DOHH2 (cell line): Measurements from ENCODE around the gene TAGLN2.

Experiments
- H3F3A ChIP-seq: fragments of 200-600 bp; sonication (generic), shearing (Covaris generic); 2 replicates; pipeline ENCODE4 v1.6.0; 2016; ENCODE audit warnings: antibody characterized with exemption, mild to moderate bottlenecking; ENCODE audit not compliant: control insufficient read depth, insufficient read depth
- H3K27ac ChIP-seq: fragments of 200-600 bp; sonication (generic); 2 replicates; pipeline ENCODE4 v1.5.1; 2014; ENCODE audit warnings: low read depth, mild to moderate bottlenecking, low read length, moderate library complexity
- H3K27me3 ChIP-seq: fragments of 200-600 bp; sonication (generic); 2 replicates; pipeline ENCODE4 v1.6.1; 2014; ENCODE audit warnings: mild to moderate bottlenecking, low read length, mixed read lengths; ENCODE audit not compliant: control insufficient read depth
- H3K36me3 ChIP-seq: fragments of 200-600 bp; sonication (generic); 2 replicates; pipeline ENCODE4 v1.6.1; 2014; ENCODE audit warnings: mild to moderate bottlenecking, low read length, moderate library complexity, mixed read lengths; ENCODE audit not compliant: control insufficient read depth
- H3K4me1 ChIP-seq: fragments of 200-600 bp; sonication (generic); 2 replicates; pipeline ENCODE4 v1.6.1; 2014; ENCODE audit warnings: mild to moderate bottlenecking, low read length, mixed read lengths; ENCODE audit not compliant: control insufficient read depth
- H3K4me2 ChIP-seq: fragments of 200-600 bp; sonication (generic); 2 replicates; pipeline ENCODE4 v1.6.0; 2014; ENCODE audit warnings: mild to moderate bottlenecking, low read length, moderate library complexity
- H3K4me3 ChIP-seq: fragments of 200-600 bp; sonication (generic); 2 replicates; pipeline ENCODE4 v1.5.1; 2014; ENCODE audit warnings: mild to moderate bottlenecking, low read length, mixed read lengths
- H3K79me2 ChIP-seq: fragments of 200-600 bp; sonication (generic); 2 replicates; pipeline ENCODE4 v1.6.1; 2014; ENCODE audit warnings: mild to moderate bottlenecking, low read length, mixed read lengths; ENCODE audit not compliant: control insufficient read depth
- H3K9me2 ChIP-seq: fragments of 200-600 bp; sonication (generic); replicated peaks from 2 replicates; pipeline ENCODE4 v1.6.1; 2014; ENCODE audit warnings: mild to moderate bottlenecking, low read length, mixed read lengths; ENCODE audit not compliant: control insufficient read depth
- H3K9me3 ChIP-seq: fragments of 200-600 bp; sonication (generic); 2 replicates; pipeline ENCODE4 v1.6.1; 2014; ENCODE audit warnings: antibody characterized with exemption, low read length, mixed read lengths; ENCODE audit not compliant: control insufficient read depth, insufficient read depth
- H4K20me1 ChIP-seq: fragments of 200-600 bp; sonication (generic); 2 replicates; pipeline ENCODE4 v1.6.0; 2014; ENCODE audit warnings: low read depth, mild to moderate bottlenecking, antibody characterized with exemption, low read length, moderate library complexity; ENCODE audit not compliant: control insufficient read depth, insufficient read depth
- CTCF ChIP-seq: fragments of 200-600 bp; sonication (generic); IDR thresholded peaks from one replicate; pipeline ENCODE4 v1.5.1; 2014; ENCODE audit warnings: antibody characterized with exemption, mild to moderate bottlenecking, low read depth, low read length; ENCODE audit not compliant: poor library complexity, severe bottlenecking
- EZH2phosphoT487 ChIP-seq: fragments of 200-600 bp; sonication (generic); IDR thresholded peaks from 2 replicates; pipeline ENCODE4 v1.6.1; 2017; ENCODE audit warnings: borderline replicate concordance, mild to moderate bottlenecking, antibody characterized with exemption, low read length, moderate library complexity, mixed read lengths

Gene TAGLN2

GRCh38 chr1:159924791-159925718 is at the start of gene TAGLN2:
TAGLN2 (minus strand) TSS chr1:159925507; CDS start chr1:159920509, 4,998 bp downstream.
- H3K9me2 ChIP-seq: no peaks in the 10 kb centered on the region
- peaks cover 21% of the 10 kb centered on the region for H4K20me1 ChIP-seq
- H3K4me2 ChIP-seq: peak within 1 kb of the TSS; percentile 90
- H3K36me3 ChIP-seq: peaks cover 49% of the 10 kb centered on the region
- no peaks in the 10 kb centered on the region for H3K9me3 ChIP-seq
- H3K4me1 ChIP-seq: peaks cover 42% of the 10 kb centered on the region
- peak within 1 kb of the TSS; percentile 99 for H3K4me3 ChIP-seq
- H3K27me3 ChIP-seq: no peaks in the 10 kb centered on the region
- no peaks in the 10 kb centered on the region; the same call in 1 of the 2 replicates for H3F3A ChIP-seq
- H3K27ac ChIP-seq: peak within 1 kb of the TSS; percentile 76
- TF ChIP-seq CTCF (no peak), EZH2phosphoT487 (no peak)
- H3K79me2 ChIP-seq: peaks cover 62% of the 10 kb centered on the region

- no peak overlapping the region for H3K4me2 ChIP-seq
- no peaks in the 10 kb centered on the region for H3K9me2 ChIP-seq
- no peaks in the 10 kb centered on the region for H3F3A ChIP-seq
- no peaks in the 10 kb centered on the region for H3K79me2 ChIP-seq
- no peaks in the 10 kb centered on the region for H3K9me3 ChIP-seq
- H3K4me3 ChIP-seq: no peak overlapping the region
- no peaks in the 10 kb centered on the region for H4K20me1 ChIP-seq
- TF ChIP-seq CTCF (no peak), EZH2phosphoT487 (no peak)
- no peaks in the 10 kb centered on the region for H3K4me1 ChIP-seq
- peaks cover 38% of the 10 kb centered on the region for H3K27me3 ChIP-seq
- no peaks in the 10 kb centered on the region for H3K36me3 ChIP-seq
- no peak overlapping the region for H3K27ac ChIP-seq
Observed at GRCh38 chr1:159974350-159974965, 49.2 kb upstream of the TAGLN2 start.

- no peaks in the 10 kb centered on the region for H3K36me3 ChIP-seq
- H3K9me2 ChIP-seq: no peaks in the 10 kb centered on the region
- no peaks in the 10 kb centered on the region for H3F3A ChIP-seq
- H3K27me3 ChIP-seq: peaks cover 29% of the 10 kb centered on the region
- no peak overlapping the region for H3K27ac ChIP-seq
- H3K4me3 ChIP-seq: no peak overlapping the region
- no peak overlapping the region for H3K4me2 ChIP-seq
- no peaks in the 10 kb centered on the region for H3K9me3 ChIP-seq
- H3K79me2 ChIP-seq: no peaks in the 10 kb centered on the region
- TF ChIP-seq EZH2phosphoT487: no peak
- no peak for TF ChIP-seq CTCF
- no peaks in the 10 kb centered on the region for H3K4me1 ChIP-seq
- no peaks in the 10 kb centered on the region for H4K20me1 ChIP-seq
Observed at GRCh38 chr1:159973350-159973940, 48.1 kb upstream of the TAGLN2 start.
